Hepatic stellate cell (primary cell): Measurements from ENCODE around the gene STK10.

ENCODE experiments used
- DNase-seq: peaks from one replicate; pipeline ENCODE4 v3.0.0; 2011; ENCODE audit warnings: low spot score

The STK10 gene

GRCh38 chr5:172106511-172107356 is 81.3 kb downstream of the STK10 start:
- peak; percentile 45 for DNase-seq

- DNase-seq: no peak
Measured at GRCh38 chr5:172105811-172106210, 82.2 kb downstream of the STK10 start.

- DNase-seq: no peak
Measured at GRCh38 chr5:172104801-172105701, 83.0 kb downstream of the STK10 start.

GRCh38 chr5:172104021-172104420 is 84.0 kb downstream of the STK10 start:
- DNase-seq: no peak

- DNase-seq: peak; percentile 90
Measured at GRCh38 chr5:172102913-172103626, 85.0 kb downstream of the STK10 start.

- DNase-seq: no peak
Measured at GRCh38 chr5:172102218-172102870, 85.7 kb downstream of the STK10 start.

GRCh38 chr5:172101547-172102217 is 86.3 kb downstream of the STK10 start:
- no peak for DNase-seq

- no peak for DNase-seq
Measured at GRCh38 chr5:172098883-172099282, 89.1 kb downstream of the STK10 start.

- DNase-seq: no peak
Measured at GRCh38 chr5:172098046-172098445, 90.0 kb downstream of the STK10 start.

GRCh38 chr5:172097356-172097755 is 90.7 kb downstream of the STK10 start:
- peak; percentile 44 for DNase-seq

- DNase-seq: no peak
Measured at GRCh38 chr5:172096207-172096940, 91.7 kb downstream of the STK10 start.

GRCh38 chr5:172095368-172096206 is 92.4 kb downstream of the STK10 start:
- no peak for DNase-seq

- peak; percentile 21 for DNase-seq
Measured at GRCh38 chr5:172093965-172094364, 94.1 kb downstream of the STK10 start.

- DNase-seq: no peak
Measured at GRCh38 chr5:172093559-172093958, 94.5 kb downstream of the STK10 start.

GRCh38 chr5:172091956-172092732 is 95.9 kb downstream of the STK10 start:
- no peak for DNase-seq

- DNase-seq: no peak
Measured at GRCh38 chr5:172090976-172091547, 97.0 kb downstream of the STK10 start.

- DNase-seq: no peak
Measured at GRCh38 chr5:172089298-172090117, 98.5 kb downstream of the STK10 start.

GRCh38 chr5:172088801-172089200 is 99.2 kb downstream of the STK10 start:
- DNase-seq: no peak
